Stimulated activated CD8-positive, alpha-beta memory T cell treated with anti-CD3 and anti-CD28 coated beads, Interleukin-7, amount 100 ng/mL, for 24 hours (primary cell): ENCODE measurements around the gene SYCE3.
"Not testable (repeated sequence)": the region's sequence is repeated elsewhere in the genome, so short reads cannot be mapped to it uniquely, and the experiment has no call there.

Experiments
- DNase-seq: peaks from one replicate; pipeline ENCODE4 v3.0.0-alpha.2; 2020; ENCODE audit warnings: low read depth

Gene SYCE3

DNA sequence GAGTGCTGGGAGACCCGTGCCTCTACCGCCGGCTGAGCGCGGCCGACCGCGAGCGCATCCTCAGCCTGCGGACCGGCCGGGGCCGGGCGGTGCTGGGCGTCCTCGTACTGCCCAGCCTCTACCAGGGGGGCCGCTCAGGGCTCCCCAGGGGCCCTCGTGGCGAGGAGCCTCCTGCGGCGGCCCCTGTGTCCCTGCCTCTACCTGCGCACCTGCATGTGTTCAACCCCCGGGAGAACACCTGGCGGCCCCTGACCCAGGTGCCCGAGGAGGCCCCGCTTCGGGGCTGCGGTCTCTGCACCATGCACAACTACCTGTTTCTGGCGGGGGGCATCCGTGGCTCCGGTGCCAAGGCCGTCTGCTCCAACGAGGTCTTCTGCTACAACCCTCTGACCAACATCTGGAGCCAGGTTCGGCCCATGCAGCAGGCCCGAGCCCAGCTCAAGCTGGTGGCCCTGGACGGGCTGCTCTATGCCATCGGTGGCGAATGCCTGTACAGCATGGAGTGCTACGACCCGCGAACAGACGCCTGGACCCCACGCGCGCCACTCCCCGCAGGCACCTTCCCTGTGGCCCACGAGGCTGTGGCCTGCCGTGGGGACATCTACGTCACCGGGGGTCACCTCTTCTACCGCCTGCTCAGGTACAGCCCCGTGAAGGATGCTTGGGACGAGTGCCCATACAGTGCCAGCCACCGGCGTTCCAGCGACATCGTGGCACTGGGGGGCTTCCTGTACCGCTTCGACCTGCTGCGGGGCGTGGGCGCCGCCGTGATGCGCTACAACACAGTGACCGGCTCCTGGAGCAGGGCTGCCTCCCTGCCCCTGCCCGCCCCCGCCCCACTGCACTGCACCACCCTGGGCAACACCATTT, 13.6 kb downstream of the SYCE3 start:
- no peak for DNase-seq

DNA sequence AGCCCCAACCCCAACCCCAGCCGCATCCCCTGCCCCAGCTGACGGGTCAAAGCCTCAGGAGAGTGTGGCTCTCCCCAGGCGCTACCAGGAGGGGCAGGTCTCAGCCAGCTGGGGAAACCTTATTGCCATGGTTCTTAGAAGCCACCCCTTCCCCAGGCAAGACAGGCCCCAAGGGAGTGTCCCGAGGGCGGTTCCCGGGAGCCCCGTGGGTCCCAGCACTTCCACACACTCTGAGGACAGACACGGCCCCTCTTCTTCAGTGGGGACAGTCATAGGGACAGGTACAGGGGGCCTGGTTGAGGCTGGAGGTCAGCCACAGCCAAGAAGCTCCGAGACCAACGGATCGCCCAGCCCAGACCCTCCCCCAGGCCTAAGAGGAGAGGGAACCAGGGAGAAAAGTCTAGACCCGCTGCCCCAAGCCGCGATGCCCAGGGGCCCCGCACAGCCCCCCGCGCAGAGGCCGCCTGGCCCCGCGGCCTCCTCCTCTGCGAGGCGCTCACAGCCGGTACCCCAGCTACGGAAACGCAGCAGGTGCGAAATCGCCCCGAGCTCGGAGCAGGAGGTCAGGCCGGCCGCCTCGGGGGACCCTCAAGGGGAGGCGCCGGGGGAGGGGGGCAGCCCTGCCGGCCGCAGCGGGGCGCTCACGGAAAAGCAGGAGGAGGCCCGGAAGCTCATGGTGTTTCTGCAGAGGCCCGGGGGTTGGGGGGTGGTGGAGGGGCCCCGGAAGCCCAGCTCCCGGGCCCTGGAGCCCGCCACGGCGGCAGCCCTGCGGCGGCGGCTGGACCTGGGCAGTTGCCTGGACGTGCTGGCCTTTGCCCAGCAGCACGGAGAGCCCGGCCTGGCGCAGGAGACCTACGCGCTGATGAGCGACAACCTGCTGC, 14.4 kb downstream of the SYCE3 start:
- DNase-seq, result no peak

DNA sequence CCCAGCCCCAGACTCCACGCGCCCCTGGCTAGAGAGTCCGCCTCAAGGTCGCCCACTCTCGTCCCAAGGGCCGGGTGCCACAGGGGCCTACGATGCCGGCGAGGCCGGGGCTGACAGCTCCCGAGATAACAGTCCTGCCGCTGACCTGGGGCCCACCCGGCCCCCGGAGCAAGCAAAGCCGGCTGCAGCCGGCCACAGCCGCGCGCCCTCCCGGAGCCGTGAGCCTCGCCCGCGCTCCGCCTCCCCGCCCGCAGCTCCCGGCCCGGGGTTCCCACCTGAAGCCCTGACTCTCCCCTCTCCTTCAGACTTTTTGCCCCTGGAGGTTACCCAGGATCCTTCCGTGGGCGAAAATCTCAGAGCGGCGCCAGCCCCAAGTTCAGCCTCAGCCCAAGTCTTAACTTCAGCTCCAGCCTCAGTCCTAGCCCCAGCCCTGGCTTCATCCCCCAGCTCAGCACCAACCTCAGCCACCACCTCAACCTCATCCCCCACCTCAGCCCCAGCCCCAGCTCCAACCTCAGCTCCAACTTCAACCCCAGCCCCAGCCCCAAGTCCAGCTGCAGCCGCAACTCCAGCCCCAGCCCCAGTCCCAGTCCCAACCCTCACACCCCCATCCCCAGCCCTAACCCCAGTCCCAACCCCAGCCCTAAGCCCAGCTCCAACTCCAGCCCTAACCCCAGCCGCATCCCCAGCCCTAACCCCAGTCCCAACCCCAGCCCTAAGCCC, 15.3 kb downstream of the SYCE3 start:
- no peak for DNase-seq

DNA sequence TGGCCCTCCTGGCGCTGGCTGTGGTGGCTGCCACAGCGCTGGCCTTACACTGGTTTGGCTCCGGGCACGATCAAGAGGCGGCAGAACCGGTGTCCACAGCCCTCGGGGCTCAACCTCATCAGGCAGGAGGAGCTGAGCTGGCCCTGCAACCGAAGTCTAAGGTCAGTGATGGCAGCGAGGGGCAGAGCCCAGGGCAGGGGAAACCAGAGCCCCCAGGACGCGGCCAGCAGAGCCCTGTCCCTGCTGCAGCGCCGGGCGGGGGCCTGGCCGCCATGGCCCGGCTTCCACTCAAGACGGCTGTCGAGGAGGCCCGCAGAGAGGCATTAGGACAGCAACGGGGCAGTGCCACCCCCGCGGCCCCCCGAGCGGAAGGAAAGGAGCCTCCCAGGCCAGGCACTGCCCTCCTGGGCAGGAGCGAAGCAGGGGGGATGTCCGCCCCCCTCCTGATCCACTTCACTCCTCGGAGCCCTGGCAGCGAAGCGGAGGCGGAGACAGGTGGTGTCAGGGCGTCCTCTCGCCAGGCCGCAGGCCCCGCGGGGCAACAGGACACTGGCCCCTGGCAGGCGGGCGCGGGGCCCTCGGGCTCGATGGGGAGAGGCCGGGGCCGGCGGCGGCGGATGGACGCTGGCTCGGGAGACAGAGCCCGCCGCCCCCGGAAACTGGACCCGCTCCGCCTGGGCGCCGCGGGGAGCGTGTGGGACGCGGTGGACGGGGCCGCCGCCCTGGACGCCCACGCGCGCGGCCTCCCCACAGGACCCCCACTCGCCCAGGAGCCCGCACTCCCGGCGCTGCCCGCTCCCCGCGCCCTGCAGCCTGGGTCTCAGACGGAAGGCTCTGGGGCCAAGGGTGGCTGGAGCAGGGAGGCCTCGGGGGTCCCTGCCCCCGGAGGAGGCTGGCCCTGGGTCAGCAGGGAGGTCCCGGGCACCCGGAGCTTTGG, 16.1 kb downstream of the SYCE3 start:
- DNase-seq, result no peak

DNA sequence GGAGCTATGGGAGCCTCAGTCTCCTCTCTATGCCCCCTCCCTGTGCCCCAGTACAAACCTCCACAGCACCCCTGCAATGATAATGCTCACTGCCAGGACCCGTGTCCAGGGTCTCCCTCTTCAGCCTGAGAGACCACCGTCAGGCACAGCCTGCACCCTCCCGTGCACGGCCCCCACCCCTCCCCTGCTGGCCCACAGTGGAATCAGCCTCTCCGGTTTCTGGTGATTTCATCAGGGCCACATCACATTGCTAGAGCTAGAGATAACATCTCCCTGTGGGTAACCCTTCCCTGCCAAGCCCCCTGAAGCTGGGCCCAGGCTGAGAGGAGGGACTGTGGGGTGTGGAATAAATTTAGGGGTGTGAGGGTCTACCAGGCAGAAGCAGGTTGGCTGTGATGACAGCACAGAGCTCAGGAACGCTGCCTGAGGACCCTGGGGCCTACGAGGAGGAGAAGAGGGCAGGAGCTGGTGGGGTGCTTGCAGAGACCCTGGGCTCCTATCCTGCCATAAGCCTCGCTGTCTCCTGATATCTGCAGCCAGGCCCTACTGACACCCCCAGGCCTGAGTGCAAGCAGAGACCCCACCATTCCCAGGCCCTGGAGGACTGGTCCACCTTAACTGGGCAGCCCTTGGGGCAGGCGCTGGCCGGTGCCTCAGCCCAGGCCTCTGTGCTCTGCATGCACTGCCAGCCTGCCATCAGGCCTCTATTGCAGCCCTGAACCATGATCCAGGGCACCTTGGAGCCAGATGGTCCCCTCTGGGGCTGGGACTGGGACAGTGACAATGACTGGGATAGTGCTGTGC, 17.0 kb downstream of the SYCE3 start, which contains the start of gene KLHDC7B:
Gene KLHDC7B (plus strand): TSS at position 378 of the 804 bp plus-strand sequence. CDS start 345 bp downstream, at position 723.
- no peak for DNase-seq

DNA sequence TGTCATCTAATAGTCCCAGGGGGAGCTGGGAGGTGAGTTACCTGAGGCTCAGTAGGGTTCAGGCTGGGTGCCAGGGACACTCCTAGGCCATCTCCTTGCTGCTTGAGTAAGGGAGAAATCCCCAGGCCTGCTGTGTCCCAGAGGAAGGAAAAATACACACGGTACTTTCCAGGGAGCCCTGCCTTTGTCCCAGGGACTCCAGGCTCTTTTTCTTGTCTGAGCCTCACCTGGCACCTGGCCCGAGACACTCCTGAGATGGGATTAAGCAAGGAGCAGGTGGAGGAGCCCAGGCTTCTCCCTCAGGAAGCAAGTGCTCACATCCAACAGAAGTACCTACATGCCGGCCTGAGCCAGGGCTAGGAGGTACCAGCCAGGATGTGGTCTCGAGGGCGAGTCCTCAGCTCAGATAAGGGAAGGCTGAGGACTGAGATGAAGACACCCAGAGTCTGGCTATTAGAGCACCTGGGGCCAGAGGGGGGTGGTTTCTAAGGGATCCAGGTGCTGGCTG, 17.9 kb downstream of the SYCE3 start:
- DNase-seq, result no peak

DNA sequence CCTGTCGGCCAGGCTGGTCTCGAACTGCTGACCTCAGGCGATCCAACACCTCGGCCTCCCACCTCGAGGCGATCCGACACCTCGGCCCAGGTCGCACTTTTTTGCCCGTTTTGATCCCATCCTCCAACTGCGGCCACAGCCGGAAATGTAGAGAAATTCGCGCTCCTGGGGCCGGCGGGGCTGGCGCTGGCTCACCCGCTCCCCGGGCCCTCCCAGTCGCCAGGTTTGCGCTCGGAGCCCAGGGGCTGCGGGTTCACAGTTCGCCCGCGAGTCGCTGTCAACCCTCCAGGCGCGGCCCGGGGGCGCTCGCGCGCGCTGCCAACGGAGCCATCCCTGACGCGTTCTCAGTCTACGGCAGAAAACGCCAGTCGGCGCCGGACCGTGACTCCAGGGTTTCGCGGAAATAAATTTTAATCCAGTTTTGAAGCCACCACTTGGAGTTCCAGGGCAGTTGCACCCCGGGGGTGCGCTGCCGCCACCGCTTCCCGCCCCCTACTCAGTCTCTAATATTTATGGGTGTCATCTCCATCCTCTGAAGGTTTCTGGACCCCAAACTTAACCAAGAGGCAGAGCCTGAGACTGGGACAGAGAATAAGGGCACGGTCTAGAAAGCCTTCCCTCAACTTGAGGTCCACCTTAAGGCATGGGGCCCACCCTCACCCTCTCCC, 18.5 kb downstream of the SYCE3 start:
- peak; percentile 63 for DNase-seq

DNA sequence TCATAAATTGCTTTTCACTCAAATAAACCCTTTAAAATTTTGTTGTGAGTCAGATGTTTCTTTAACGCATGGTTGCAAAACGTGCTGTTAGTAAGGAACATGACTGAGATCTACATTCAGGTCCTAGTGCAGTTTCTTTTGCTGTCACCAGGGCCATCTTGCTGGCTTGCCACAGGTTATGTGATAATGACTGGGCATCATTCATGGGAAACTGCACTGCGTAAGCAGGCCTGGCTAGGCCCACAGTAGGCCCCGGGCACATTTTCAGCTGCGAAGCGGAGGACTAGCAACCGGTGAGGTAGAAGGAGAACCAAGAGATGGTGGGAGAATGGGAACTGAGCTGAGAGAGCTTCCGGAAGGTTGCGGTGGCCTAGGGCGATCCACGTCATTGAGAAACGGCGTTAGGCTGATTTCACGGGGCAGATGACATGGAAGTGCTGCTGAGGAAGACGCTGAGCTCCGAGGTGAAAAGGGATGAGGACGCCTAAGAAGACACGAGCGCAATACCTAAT, 20.2 kb downstream of the SYCE3 start:
- DNase-seq, result no peak

DNA sequence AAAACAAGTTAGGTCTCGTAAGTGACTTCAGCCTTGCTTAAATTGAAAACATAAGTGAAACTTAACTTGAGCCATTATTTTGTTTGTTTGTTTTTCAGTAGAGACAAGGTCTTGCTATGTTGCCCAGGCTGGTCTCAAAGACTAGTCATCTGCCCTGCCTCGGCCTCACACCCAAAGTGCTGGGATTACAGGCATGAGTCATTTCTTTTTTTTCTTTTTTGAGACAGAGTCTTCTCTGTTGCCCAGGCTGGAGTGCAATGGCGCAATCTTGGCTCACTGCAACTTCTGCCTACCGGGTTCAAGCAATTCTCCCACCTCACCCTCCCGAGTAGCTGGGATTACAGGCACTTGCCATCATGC, 21.1 kb downstream of the SYCE3 start:
- DNase-seq, result not testable (repeated sequence)

DNA sequence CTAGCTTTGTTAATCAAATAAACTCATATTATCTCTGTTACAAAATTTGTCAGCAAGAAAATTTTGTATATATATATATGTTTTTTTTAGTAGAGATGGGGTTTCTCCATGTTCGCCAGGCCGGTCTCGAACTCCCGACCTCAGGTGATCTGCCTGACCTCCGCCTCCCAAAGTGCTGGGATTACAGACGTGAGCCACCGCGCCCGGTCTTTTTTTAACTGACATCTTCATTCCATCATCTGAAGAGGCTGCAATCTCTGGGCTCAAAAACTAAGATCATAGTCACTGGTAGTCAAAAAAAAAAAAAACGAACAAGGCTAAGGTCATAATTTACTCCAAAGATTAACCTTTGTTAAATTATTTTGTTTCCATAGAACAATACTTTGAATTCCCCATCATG, 22.3 kb downstream of the SYCE3 start:
- DNase-seq, result no peak

DNA sequence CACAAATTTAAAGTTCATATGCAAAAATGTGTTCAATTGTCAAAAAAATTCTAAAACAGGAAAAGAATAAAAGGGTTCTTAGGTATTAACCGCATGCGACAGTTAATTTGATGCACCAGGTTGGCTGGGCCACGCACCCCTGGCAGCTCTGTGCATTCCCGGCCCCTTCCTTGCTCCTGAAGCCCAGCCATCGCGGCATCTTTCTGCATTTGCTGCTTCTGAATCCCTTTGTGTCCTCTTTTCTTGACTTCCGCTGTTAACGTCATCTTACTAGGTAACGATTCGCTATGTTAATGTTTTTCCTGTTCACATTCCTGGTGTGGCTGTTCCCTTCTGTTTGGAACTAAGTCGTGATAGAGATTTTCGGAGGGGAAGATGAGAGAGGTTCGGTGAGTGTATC, 25.0 kb downstream of the SYCE3 start:
- DNase-seq, result no peak

DNA sequence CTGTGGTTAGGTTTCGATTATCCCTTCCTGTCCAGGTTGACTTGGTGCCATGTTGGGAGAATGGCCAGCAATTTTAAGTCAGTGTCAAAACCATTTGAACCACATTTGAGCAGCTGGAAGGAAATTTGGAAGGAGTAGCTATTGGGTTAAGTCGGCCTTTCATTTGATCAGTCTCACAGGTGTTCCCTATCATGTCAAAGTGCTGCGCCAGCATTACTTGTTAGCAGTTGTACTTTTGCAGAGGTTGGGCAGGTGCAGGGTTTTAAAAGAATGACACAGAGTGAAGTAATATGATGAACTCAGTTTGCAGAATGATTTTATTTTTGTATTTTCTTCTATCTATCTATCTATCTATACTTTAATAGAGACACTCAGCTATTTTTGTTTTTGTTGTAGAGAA, 26.5 kb downstream of the SYCE3 start:
- no peak for DNase-seq

DNA sequence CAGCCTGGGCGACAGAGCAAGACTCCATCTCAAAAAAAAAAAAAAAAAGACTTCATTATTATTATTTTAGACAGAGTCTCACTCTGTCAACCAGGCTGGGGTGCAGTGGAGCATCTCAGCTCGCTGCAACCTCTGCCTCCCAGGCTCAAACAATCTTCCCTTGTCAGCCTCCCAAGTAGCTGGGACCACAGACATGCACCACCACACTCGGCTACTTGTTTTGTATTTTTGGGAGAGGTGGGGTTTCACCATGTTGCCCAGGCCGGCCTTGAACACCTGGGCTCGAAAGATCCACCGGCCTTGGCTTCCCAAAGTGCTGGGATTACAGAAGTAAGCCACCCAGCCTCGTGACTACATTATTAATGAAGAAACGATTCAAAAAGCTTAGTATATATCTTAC, 27.6 kb downstream of the SYCE3 start:
- DNase-seq, result no peak

DNA sequence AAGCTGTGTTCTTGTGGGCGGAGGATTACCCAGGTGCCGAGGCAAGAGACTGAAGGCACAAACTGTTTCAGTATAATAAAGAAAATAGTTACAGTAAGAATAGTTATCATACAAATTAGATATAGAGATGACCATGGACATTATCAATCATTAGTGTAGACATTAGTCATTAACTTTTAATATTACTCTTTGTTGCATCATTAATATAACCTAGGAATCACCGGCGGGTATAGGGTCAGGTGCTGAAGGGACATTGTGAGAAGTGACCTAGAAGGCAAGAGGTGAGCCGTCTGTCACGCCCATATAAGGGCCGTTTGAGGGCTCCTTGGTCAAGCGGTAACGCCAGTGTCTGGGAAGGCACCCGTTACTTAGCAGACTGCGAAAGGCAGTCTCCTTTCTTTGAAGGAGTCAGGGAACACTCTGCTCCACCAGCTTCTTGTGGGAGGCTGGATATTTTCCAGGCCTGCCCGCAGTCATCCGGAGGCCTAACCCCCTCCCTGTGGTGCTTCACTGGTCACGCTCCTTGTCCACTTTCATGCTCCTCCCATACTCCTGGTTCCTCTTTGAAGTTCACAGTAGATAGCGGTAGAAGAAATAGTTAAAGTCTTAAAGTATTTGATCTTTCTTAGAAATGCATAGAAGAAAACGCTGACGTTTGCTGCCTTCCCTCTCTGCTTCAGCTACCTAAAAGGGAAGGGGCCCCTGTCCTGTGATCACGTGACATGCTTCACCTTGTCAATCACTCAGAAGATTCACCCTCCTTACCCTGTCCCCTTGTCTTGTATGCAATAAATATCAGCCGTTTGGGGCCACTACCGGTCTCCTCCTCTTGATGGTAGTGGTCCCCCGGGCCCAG, 28.6 kb downstream of the SYCE3 start:
- not testable (repeated sequence) for DNase-seq

DNA sequence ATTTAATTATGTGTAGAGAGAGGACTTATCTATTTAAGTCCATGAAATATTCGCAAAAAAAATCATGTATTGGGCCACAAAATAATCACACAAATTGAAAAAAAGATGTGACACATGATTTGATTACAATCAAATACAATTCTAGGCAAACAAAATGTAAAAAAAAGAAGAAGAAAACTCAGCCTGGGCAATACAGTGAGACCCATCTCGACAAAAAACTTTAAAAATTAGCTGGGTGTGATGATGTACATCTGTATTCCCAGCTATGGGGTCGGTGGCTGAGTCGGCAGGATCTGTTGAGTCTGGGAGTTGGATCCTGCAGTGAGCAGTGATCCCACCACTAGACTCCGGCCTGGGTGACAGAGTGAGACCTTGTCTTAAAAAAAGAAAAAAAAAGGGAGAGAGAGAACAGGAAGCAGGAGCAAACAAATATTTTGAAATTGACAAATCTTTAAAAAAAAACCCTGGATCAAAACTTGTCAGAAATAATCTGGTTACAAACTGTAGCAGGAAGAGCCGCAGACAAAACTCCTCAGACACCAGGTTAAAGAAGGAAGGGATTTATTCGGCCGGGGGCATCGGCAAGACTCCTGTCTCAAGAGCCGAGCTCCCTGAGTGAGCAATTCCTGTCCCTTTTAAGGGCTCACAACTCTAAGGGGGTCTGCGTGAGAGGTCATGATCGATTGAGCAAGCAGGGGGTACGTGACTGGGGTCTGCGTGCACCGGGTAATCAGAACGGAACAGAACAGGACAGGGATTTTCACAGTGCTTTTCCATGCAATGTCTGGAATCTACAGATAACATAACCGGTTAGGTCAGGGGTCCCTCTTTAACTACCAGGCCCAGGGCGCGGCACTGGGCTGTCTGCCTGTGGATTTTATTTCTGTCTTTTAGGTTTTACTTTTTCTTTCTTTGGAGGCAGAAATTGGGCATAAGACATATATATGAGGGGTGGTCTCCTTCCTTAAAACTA, 29.6 kb downstream of the SYCE3 start:
- DNase-seq, result no peak

DNA sequence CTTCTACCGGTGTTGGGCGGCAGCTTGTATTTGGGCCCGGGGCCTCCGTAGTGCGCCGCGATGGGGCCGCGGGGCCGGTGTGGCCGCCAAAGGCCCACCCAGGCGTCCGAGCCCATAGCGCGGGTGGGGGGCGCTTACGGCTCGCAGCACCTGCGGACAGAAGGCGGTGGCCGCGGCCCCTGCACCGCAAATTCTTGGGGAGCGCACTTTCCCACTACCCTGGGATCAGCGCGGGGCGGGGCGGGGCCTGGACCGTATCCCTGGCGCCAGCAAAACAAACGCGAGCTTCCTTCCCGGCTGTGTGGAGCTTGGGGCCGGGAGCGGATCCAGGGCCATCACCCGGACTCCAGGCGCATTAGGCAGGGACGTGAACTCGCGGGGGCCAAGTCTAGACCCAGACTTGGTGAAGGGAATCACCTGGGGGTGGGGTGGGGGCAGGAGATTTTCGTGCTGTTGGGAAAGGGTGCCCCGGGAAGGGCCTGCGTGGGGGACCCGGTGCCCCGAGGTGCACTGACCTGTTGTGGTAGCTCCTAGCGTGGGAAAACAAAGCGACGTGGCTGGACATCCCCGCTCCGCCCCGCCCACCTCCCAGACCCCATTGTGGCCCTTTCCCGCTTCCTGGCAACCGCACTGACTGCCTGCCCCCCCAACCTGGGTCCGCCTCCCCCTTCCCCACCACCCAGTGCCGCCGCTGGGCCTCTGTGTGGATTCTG, 30.6 kb downstream of the SYCE3 start:
- DNase-seq, result no peak

DNA sequence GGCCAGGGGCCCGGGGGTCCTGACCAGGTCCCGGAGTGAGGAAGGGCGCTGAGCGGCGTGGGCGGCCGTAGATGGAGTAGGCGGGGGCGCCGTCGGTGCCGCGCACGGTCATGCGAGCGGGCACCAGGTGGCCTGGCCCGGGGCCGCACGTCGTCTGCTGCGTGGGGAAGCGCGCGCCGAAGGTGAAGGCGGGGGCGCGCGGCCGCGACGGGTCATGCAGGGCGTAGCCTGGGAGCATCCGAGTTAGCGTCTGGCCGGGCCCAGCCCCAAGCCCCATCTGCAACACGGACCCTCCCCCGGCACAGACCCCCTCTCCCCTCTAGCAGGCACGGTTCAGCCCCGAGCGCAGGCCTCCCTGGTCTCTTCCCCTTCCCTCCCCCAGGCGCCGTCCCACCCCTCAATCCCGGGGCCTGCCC, 31.2 kb downstream of the SYCE3 start:
- peak; percentile 41 for DNase-seq
